HCT116 (cell line): Measurements from ENCODE around the gene GALNT13. TPM values are rescaled to one million over a fixed set of nuclear protein-coding genes. Genes with fewer than 3 reads are reported as not detected.

Source experiments
- ATAC-seq: fragments of 200-7000 bp; cut with Tn5 transposase; 2 replicates; pipeline ENCODE4 v1.9.1; 2020; ENCODE audit warnings: mild to moderate bottlenecking, moderate library complexity
- BruUV-seq: library from RNA; stranded (reverse); fragments of 400-500 nt; replicated peaks from 2 replicates; lab custom pipeline; 2021; lab: Mats Ljungman, UMichigan
- CTCF ChIA-PET: fragments of 300-600 bp; sonication (Branson Sonifier 250); formaldehyde crosslinking; loops from one replicate; lab custom pipeline; 2021; ENCODE audit warnings: antibody characterized with exemption; lab: Charles Lee
- POLR2A ChIA-PET: fragments of 300-600, 350-600 bp; sonication (Branson Sonifier 250); formaldehyde crosslinking; loops from one replicate; lab custom pipeline; 2021; ENCODE audit warnings: antibody characterized with exemption; lab: Charles Lee
- RAD21 ChIA-PET, 2 experiments: fragments of 300-600 bp; sonication (Branson Sonifier 250); formaldehyde crosslinking; loops; one replicate each; lab custom pipeline; 2023; ENCODE audit warnings: low total read pairs in 2 of 2; ENCODE audit not compliant: uncharacterized antibody in 2 of 2, unreplicated experiment in 2 of 2, low non-redundant PET in 1 of 2; lab: Charles Lee
- DNase-seq: peaks from one replicate; pipeline ENCODE4 v3.0.0-alpha.2; 2010; ENCODE audit warnings: low read depth, low spot score
- H2AFZ ChIP-seq: fragments of 200-600 bp; shearing (Covaris generic), sonication (generic); 2 replicates; pipeline ENCODE4 v1.6.1; 2017; ENCODE audit warnings: low read depth, mixed run types, mixed read lengths, antibody characterized with exemption, low read length; ENCODE audit not compliant: poor library complexity, severe bottlenecking
- H3K27ac ChIP-seq: 2 replicates; pipeline ENCODE4 v1.5.1; 2012; ENCODE audit warnings: low read depth, low read length
- H3K27me3 ChIP-seq: fragments of 200-600 bp; sonication (generic); 2 replicates; pipeline ENCODE4 v1.6.1; 2016; ENCODE audit warnings: mixed run types, low read length, mixed read lengths; ENCODE audit not compliant: insufficient read depth
- H3K36me3 ChIP-seq, 2 experiments: fragments of 200-500 bp in 1 of 2; fragments of 200-600 bp in 1 of 2; sonication (Bioruptor generic) in 1 of 2; sonication (generic) in 1 of 2; 2 replicates each; pipeline versions ENCODE4 v1.5.1 to v1.6.1; 2014 to 2016; ENCODE audit warnings: low read length in 2 of 2, inconsistent platforms in 1 of 2, mixed read lengths in 1 of 2, mixed run types in 1 of 2; ENCODE audit not compliant: insufficient read depth in 2 of 2, control insufficient read depth in 1 of 2
- H3K4me1 ChIP-seq, 2 experiments: fragments of 200-600 bp in 1 of 2; sonication (generic) in 1 of 2; 2 replicates each; pipeline versions ENCODE4 v1.5.1 to v1.6.1; 2012 to 2017; ENCODE audit warnings: low read length in 2 of 2, inconsistent platforms in 1 of 2, mild to moderate bottlenecking in 1 of 2, mixed read lengths in 1 of 2, mixed run types in 1 of 2, moderate library complexity in 1 of 2; ENCODE audit not compliant: insufficient read depth in 2 of 2, control insufficient read depth in 1 of 2
- H3K4me2 ChIP-seq: fragments of 200-600 bp; sonication (generic); 2 replicates; pipeline ENCODE4 v1.6.1; 2017; ENCODE audit warnings: mixed run types, low read length, mixed read lengths
- H3K4me3 ChIP-seq, 2 experiments: fragments of 200-600 bp in 1 of 2; sonication (generic) in 1 of 2; replicated peaks in 1 of 2; 2 replicates each; pipeline ENCODE4 v1.5.1; 2011 to 2016; ENCODE audit warnings: low read length in 2 of 2, control low read depth in 1 of 2, low read depth in 1 of 2, mild to moderate bottlenecking in 1 of 2, mixed read lengths in 1 of 2, mixed run types in 1 of 2
- H3K79me2 ChIP-seq: fragments of 200-600 bp; sonication (generic); 2 replicates; pipeline ENCODE4 v1.6.1; 2017; ENCODE audit warnings: mild to moderate bottlenecking, mixed run types, low read length, moderate library complexity, mixed read lengths; ENCODE audit not compliant: insufficient read depth
- H3K9ac ChIP-seq: fragments of 200-600 bp; sonication (generic); 2 replicates; pipeline ENCODE4 v1.6.1; 2016; ENCODE audit warnings: low read length, mixed read lengths
- H3K9me2 ChIP-seq: fragments of 200-600 bp; sonication (generic), shearing (Covaris generic); 2 replicates; pipeline ENCODE4 v1.6.1; 2017; ENCODE audit warnings: mixed run types, mild to moderate bottlenecking, moderate library complexity; ENCODE audit not compliant: insufficient read depth
- H3K9me3 ChIP-seq, 2 experiments: fragments of 200-500 bp in 1 of 2; fragments of 200-600 bp in 1 of 2; sonication (Bioruptor generic) in 1 of 2; sonication (generic) in 1 of 2; 2 replicates each; pipeline ENCODE4 v1.6.1; 2014 to 2017; ENCODE audit warnings: low read length in 2 of 2, mixed read lengths in 2 of 2, inconsistent platforms in 1 of 2, low read depth in 1 of 2, mild to moderate bottlenecking in 1 of 2, mixed run types in 1 of 2, moderate library complexity in 1 of 2; ENCODE audit not compliant: control insufficient read depth in 1 of 2, insufficient read depth in 1 of 2
- H4K20me1 ChIP-seq: fragments of 200-600 bp; sonication (generic), shearing (Covaris generic); 2 replicates; pipeline ENCODE4 v1.6.1; 2017; ENCODE audit warnings: mixed run types, mild to moderate bottlenecking, moderate library complexity; ENCODE audit not compliant: insufficient read depth
- ATF3 ChIP-seq: IDR thresholded peaks from 2 replicates; pipeline ENCODE4 v1.6.1; 2012
- EGR1 ChIP-seq: IDR thresholded peaks from 2 replicates; pipeline ENCODE4 v1.6.1; 2012; ENCODE audit warnings: low read depth
- ELF1 ChIP-seq: IDR thresholded peaks from 2 replicates; pipeline ENCODE4 v1.6.1; 2012; ENCODE audit warnings: low read depth, borderline replicate concordance
- EZH2phosphoT487 ChIP-seq: fragments of 200-600 bp; IDR thresholded peaks from 2 replicates; pipeline ENCODE4 v1.6.1; 2018; ENCODE audit warnings: antibody characterized with exemption, borderline replicate concordance
- REST ChIP-seq: IDR thresholded peaks from 2 replicates; pipeline ENCODE4 v1.6.1; 2012; ENCODE audit warnings: low read depth
- SP1 ChIP-seq: IDR thresholded peaks from 2 replicates; pipeline ENCODE4 v1.6.1; 2012; ENCODE audit warnings: low read depth
- TCF7L2 ChIP-seq: IDR thresholded peaks from 2 replicates; pipeline ENCODE4 v1.7.0; 2011; ENCODE audit warnings: borderline replicate concordance, inconsistent platforms; ENCODE audit not compliant: insufficient read depth, insufficient read length; ENCODE audit errors: extremely low read depth
- ZFX ChIP-seq: fragments of 450-650 bp; IDR thresholded peaks from 2 replicates; pipeline ENCODE4 v1.6.1; 2017
- ZNF274 ChIP-seq: fragments of 200-500 bp; sonication (Bioruptor generic); IDR thresholded peaks from 2 replicates; pipeline ENCODE4 v1.6.1; 2014; ENCODE audit warnings: mild to moderate bottlenecking, low read depth, low read length, inconsistent platforms
- intact Hi-C: fragments of 100-400 bp; cut with micrococcal nuclease; formaldehyde crosslinking; loops from 2 replicates; pipeline ENCODE4 v1.10.0; 2022
- total RNA-seq: library from RNA; stranded (reverse); gene quantifications from one replicate; pipeline ENCODE4 v1.2.1, GENCODE V29; 2021; ENCODE audit not compliant: unreplicated experiment

The GALNT13 gene
- total RNA-seq, 1 experiment from 2014 or later = 0.44 TPM

- intact Hi-C loops = no loop called here
- no peak for ATAC-seq
- Histone ChIP-seq H3K9me2 (no peaks in the 10 kb centered on the region), H3K27me3 (no peaks in the 10 kb centered on the region), H3K27ac (no peak overlapping the region), H3K4me2 (no peak overlapping the region), H3K9me3 (no peaks in the 10 kb centered on the region), H4K20me1 (no peaks in the 10 kb centered on the region), H3K4me3 (no peak overlapping the region), H3K4me1 (no peaks in the 10 kb centered on the region), H3K9ac (no peak overlapping the region), H3K79me2 (no peaks in the 10 kb centered on the region), H3K36me3 (no peaks in the 10 kb centered on the region), H2AFZ (no peak overlapping the region)
- ChIA-PET RAD21 (no interaction called here), POLR2A (no interaction called here), CTCF (no interaction called here)
- TF ChIP-seq ZFX (no peak), EZH2phosphoT487 (no peak), REST (no peak), ATF3 (no peak), ELF1 (no peak), SP1 (no peak)
- no TSS peak for BruUV-seq
- no peak for DNase-seq
Measured at GRCh38 chr2:154240316-154240715, 368.6 kb downstream of the GALNT13 start.

GRCh38 chr2:154240921-154241379, 369.2 kb downstream of the GALNT13 start:
- BruUV-seq = no TSS peak
- Histone ChIP-seq H3K4me3 (no peak overlapping the region), H4K20me1 (no peaks in the 10 kb centered on the region), H2AFZ (no peak overlapping the region), H3K36me3 (no peaks in the 10 kb centered on the region), H3K27me3 (no peaks in the 10 kb centered on the region), H3K79me2 (no peaks in the 10 kb centered on the region), H3K9me3 (no peaks in the 10 kb centered on the region), H3K27ac (no peak overlapping the region), H3K9ac (no peak overlapping the region), H3K4me1 (no peaks in the 10 kb centered on the region), H3K9me2 (no peaks in the 10 kb centered on the region), H3K4me2 (no peak overlapping the region)
- POLR2A ChIA-PET = no interaction called here
- DNase-seq (no peak), ATAC-seq (no peak)
- intact Hi-C loops = no loop called here
- CTCF ChIA-PET = no interaction called here
- TF ChIP-seq EZH2phosphoT487 (no peak), EGR1 (no peak), ZNF274 (no peak), TCF7L2 (no peak)
- RAD21 ChIA-PET = no interaction called here
